HPDE6-E6E7 (cell line): ENCODE results near the gene SLC25A27.

Experiments used
- DNase-seq: peaks from one replicate; pipeline ENCODE4 v3.0.0; 2011; ENCODE audit warnings: missing footprints; ENCODE audit errors: extremely low spot score

Gene SLC25A27

DNA sequence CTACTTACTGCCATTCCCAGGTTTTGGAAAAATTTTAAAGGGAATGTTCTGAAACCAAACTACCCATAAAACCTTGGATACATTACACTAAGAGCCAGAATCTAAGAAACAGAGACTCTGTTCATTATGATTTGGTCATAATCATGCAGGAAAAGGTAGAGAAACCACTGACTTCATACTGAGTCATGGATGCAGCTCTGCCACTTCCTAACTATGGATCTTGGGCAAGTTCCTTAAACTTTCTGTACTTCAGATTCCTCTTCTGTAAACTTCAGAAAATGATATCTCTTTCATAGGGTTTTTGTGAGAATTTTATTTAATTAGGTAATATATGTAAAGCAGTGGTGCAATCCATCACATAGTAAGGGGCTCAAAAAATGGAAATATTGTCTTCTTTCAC is 62.4 kb downstream of the SLC25A27 start:
- DNase-seq, result peak; percentile 53

DNA sequence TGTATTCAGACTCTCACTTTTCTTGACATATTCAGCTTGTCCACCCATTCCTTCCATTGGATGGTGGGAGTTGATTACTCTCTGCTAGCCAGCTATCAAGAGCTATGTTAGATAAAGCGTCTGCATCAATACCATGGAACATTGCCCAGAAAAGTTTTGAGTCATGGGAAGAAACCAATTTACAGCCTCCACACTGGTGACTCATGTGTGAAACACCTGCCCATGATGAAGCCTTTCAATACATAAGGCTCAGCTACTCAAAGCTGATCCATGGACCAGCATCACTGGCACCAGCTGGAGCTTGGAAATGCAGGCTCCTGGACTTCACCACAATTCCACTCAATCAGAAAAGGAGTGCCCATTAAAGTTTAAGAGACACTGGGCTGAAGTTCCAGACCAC is 66.3 kb downstream of the SLC25A27 start:
- DNase-seq, result peak; percentile 84

- DNase-seq, result no peak
These were observed 67.6 kb downstream of the SLC25A27 start for GRCh38 chr6:46720401-46720800.
